ENCODE data around the gene COMMD1. TPM values are rescaled to one million over a fixed set of nuclear protein-coding genes. Genes with fewer than 3 reads are reported as not detected.
"Not testable (repeated sequence)": the region's sequence is repeated elsewhere in the genome, so short reads cannot be mapped to it uniquely, and the experiment has no call there.

The COMMD1 gene
- total and polyA plus RNA-seq, 2 experiments from 2014 or later, result 54.9 to 83.7 TPM

DNA sequence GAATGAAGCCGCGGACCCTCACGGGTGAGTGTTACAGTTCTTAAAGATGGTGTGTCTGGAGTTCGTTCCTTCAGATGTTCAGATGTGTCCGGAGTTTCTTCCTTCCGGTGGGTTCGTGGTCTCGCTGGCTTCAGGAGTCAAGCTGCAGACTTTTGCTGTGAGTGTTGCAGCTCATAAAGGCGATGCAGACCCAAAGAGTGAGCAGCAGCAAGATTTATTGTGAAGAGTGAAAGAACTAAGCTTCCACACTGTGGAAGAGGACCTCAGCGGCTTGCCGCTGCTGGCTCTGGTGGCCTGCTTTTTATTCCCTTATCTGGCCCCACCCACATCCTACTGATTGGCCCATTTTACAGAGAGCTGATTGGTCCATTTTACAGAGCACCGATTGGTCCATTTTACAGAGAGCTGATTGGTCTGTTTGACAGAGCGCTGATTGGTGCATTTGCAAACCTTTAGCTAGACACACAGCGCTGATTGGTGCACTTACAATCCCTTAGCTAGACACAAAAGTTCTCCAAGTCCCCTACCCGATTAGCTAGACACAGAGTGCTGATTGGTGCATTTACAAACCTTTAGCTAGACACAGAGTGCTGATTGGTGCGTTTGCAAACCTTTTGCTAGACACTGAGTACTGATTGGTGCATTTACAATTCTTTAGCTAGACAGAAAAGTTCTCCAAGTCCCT, 136.4 kb downstream of the COMMD1 start:
- Mint-ChIP-seq H3K9me3 (peaks cover 23% of the 10 kb centered on the region), H3K36me3 (ENCODE audit: low read depth) (peaks cover 37% of the 10 kb centered on the region; the same call in 2 of the 3 replicates)
- H3K4me3 ChIP-seq; H3K4me1 Mint-ChIP-seq; H3F3A ChIP-seq (replicated peaks; ENCODE audit: low read depth); H3K27me3 ChIP-seq (ENCODE audit: insufficient read depth); H2AFZ ChIP-seq; H3K4me2 ChIP-seq; H3K79me2 ChIP-seq (replicated peaks; ENCODE audit: insufficient read depth); H3K36me3 ChIP-seq (ENCODE audit: insufficient read depth); H3K4me3 Mint-ChIP-seq; ATAC-seq; H3K27ac ChIP-seq (ENCODE audit: low read depth); H3K4me1 ChIP-seq (ENCODE audit: insufficient read depth); H3K27me3 Mint-ChIP-seq (ENCODE audit: insufficient read depth, low read depth, poor library complexity); H3K9me2 ChIP-seq (ENCODE audit: insufficient read depth); DNase-seq (ENCODE audit: low spot score); H3K27ac Mint-ChIP-seq; H4K20me1 ChIP-seq (replicated peaks; ENCODE audit: insufficient read depth): not testable (repeated sequence)

DNA sequence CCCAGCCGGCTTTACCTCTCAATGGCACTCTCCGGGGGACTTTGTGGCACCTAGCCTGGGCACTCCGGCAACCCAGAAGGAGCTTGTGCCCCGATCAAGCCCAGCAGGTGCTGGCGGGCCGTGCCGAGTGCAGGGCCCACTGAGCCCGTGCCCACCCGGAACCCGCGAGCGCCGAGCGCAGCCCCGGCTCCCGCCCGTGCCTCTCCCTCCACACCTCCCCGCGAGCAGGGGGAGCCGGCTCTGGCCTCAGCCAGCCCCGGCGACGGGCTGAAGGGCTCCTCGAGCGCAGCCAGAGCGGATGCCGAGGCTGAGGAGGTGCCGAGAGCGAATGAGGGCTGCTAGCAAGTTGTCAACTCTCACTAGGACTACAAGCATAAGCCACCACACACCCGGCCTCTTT, 136.9 kb downstream of the COMMD1 start:
- Mint-ChIP-seq H3K4me3 (no peak overlapping the region), H3K27me3 (ENCODE audit: insufficient read depth, low read depth, poor library complexity) (no peaks in the 10 kb centered on the region), H3K36me3 (ENCODE audit: low read depth) (peaks cover 38% of the 10 kb centered on the region; the same call in 2 of the 3 replicates), H3K27ac (no peak overlapping the region), H3K4me1 (no peaks in the 10 kb centered on the region; the same call in 1 of the 3 replicates), H3K9me3 (peaks cover 23% of the 10 kb centered on the region)
- TF ChIP-seq STAT1 (IDR thresholded peaks at IDR 0.05; ENCODE audit: unreplicated experiment) (no peak), ZNF331 (CRISPR knock-in tag; IDR thresholded peaks at IDR 0.05; ENCODE audit: low read depth) (no peak), CREB1 (CRISPR knock-in tag; IDR thresholded peaks at IDR 0.05; ENCODE audit: low read depth) (no peak), POLR2AphosphoS5 (IDR thresholded peaks at IDR 0.05; ENCODE audit: low read depth) (no peak), EZH2 (IDR thresholded peaks at IDR 0.05; ENCODE audit: low read depth, unreplicated experiment) (no peak)
- Histone ChIP-seq H3K4me1 (ENCODE audit: insufficient read depth) (0 out of 2 replicates have a peak, but pooled peaks cover 4% of the 10 kb centered on the region), H3K36me3 (ENCODE audit: insufficient read depth) (no peaks in the 10 kb centered on the region), H3K79me2 (replicated peaks; ENCODE audit: insufficient read depth) (no peaks in the 10 kb centered on the region), H4K20me1 (replicated peaks; ENCODE audit: insufficient read depth) (no peaks in the 10 kb centered on the region), H2AFZ (no peak overlapping the region), H3K9me2 (ENCODE audit: insufficient read depth) (no peaks in the 10 kb centered on the region), H3F3A (replicated peaks; ENCODE audit: low read depth) (no peaks in the 10 kb centered on the region), H3K27ac (ENCODE audit: low read depth) (no peak overlapping the region), H3K4me3 (no peak overlapping the region), H3K4me2 (no peak overlapping the region), H3K27me3 (ENCODE audit: insufficient read depth) (no peaks in the 10 kb centered on the region)
- DNase-seq (ENCODE audit: low spot score) (no peak), ATAC-seq (no peak)

DNA sequence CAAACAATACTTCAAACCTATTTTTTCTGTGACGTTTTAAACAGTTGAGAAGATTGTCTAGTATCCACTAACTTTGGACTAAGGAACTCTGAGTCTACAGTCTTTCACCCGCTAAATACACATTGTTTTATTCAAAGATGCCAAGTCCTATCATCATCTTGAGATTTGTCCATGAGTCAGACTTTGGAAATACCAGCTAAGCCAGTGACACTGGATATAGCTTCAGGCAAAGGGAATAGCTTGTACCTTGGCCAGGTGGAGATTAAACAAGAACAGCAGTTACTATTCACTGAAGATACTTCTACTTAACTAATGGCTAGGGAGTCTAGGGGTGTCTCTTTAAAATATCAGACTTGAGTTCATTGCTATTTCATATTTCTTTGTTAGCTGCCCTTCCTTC, 137.5 kb downstream of the COMMD1 start:
- Histone ChIP-seq H3K79me2 (replicated peaks; ENCODE audit: insufficient read depth) (no peaks in the 10 kb centered on the region), H3K4me3 (no peak overlapping the region), H3K27me3 (ENCODE audit: insufficient read depth) (no peaks in the 10 kb centered on the region), H3K4me1 (ENCODE audit: insufficient read depth) (0 out of 2 replicates have a peak, but pooled peaks cover 4% of the 10 kb centered on the region), H3K4me2 (no peak overlapping the region), H2AFZ (no peak overlapping the region), H4K20me1 (replicated peaks; ENCODE audit: insufficient read depth) (no peaks in the 10 kb centered on the region), H3K36me3 (ENCODE audit: insufficient read depth) (no peaks in the 10 kb centered on the region), H3K27ac (ENCODE audit: low read depth) (no peak overlapping the region), H3F3A (replicated peaks; ENCODE audit: low read depth) (no peaks in the 10 kb centered on the region), H3K9me2 (ENCODE audit: insufficient read depth) (no peaks in the 10 kb centered on the region)
- Mint-ChIP-seq H3K36me3 (ENCODE audit: low read depth) (peaks cover 38% of the 10 kb centered on the region; the same call in 2 of the 3 replicates), H3K27ac (no peak overlapping the region), H3K9me3 (peaks cover 23% of the 10 kb centered on the region), H3K4me3 (no peak overlapping the region), H3K4me1 (no peaks in the 10 kb centered on the region; the same call in 1 of the 3 replicates), H3K27me3 (ENCODE audit: insufficient read depth, low read depth, poor library complexity) (no peaks in the 10 kb centered on the region)
- no peak for DNase-seq (ENCODE audit: low spot score)
- no peak for ATAC-seq
- no peak for TF ChIP-seq EZH2phosphoT487 (IDR thresholded peaks at IDR 0.05; ENCODE audit: unreplicated experiment)
- TF ChIP-seq CREB1 (CRISPR knock-in tag; IDR thresholded peaks at IDR 0.05; ENCODE audit: low read depth), result no peak
- no peak for TF ChIP-seq POLR2AphosphoS5 (IDR thresholded peaks at IDR 0.05; ENCODE audit: low read depth)
- TF ChIP-seq STAT1 (IDR thresholded peaks at IDR 0.05; ENCODE audit: unreplicated experiment), result no peak
- TF ChIP-seq ZNF331 (CRISPR knock-in tag; IDR thresholded peaks at IDR 0.05; ENCODE audit: low read depth), result no peak
- no peak for TF ChIP-seq ZNF114 (CRISPR knock-in tag; IDR thresholded peaks at IDR 0.05)
- TF ChIP-seq, protein P1, sequence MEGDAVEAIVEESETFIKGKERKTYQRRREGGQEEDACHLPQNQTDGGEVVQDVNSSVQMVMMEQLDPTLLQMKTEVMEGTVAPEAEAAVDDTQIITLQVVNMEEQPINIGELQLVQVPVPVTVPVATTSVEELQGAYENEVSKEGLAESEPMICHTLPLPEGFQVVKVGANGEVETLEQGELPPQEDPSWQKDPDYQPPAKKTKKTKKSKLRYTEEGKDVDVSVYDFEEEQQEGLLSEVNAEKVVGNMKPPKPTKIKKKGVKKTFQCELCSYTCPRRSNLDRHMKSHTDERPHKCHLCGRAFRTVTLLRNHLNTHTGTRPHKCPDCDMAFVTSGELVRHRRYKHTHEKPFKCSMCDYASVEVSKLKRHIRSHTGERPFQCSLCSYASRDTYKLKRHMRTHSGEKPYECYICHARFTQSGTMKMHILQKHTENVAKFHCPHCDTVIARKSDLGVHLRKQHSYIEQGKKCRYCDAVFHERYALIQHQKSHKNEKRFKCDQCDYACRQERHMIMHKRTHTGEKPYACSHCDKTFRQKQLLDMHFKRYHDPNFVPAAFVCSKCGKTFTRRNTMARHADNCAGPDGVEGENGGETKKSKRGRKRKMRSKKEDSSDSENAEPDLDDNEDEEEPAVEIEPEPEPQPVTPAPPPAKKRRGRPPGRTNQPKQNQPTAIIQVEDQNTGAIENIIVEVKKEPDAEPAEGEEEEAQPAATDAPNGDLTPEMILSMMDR (conservative IDR thresholded peaks at IDR 0.05; ENCODE audit: low read depth in 2 of 2), result no peak
- TF ChIP-seq, protein P2, sequence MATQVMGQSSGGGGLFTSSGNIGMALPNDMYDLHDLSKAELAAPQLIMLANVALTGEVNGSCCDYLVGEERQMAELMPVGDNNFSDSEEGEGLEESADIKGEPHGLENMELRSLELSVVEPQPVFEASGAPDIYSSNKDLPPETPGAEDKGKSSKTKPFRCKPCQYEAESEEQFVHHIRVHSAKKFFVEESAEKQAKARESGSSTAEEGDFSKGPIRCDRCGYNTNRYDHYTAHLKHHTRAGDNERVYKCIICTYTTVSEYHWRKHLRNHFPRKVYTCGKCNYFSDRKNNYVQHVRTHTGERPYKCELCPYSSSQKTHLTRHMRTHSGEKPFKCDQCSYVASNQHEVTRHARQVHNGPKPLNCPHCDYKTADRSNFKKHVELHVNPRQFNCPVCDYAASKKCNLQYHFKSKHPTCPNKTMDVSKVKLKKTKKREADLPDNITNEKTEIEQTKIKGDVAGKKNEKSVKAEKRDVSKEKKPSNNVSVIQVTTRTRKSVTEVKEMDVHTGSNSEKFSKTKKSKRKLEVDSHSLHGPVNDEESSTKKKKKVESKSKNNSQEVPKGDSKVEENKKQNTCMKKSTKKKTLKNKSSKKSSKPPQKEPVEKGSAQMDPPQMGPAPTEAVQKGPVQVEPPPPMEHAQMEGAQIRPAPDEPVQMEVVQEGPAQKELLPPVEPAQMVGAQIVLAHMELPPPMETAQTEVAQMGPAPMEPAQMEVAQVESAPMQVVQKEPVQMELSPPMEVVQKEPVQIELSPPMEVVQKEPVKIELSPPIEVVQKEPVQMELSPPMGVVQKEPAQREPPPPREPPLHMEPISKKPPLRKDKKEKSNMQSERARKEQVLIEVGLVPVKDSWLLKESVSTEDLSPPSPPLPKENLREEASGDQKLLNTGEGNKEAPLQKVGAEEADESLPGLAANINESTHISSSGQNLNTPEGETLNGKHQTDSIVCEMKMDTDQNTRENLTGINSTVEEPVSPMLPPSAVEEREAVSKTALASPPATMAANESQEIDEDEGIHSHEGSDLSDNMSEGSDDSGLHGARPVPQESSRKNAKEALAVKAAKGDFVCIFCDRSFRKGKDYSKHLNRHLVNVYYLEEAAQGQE (IDR thresholded peaks at IDR 0.05; ENCODE audit: unreplicated experiment), result no peak
- no peak for TF ChIP-seq JUNB (IDR thresholded peaks at IDR 0.05; ENCODE audit: unreplicated experiment)

All from GM23338 (cell line).